Breast epithelium (tissue), 4 donors: ENCODE data around the gene DLX6. TPM values are rescaled to one million over a fixed set of nuclear protein-coding genes. Genes with fewer than 3 reads are reported as not detected.
A peak's percentile ranks its signal among the peaks of the same experiment; 100 is the strongest.

Experiments used
- DNase-seq, 2 donors: peaks; one replicate each; pipeline ENCODE4 v3.0.0-alpha.2; 2019; ENCODE audit warnings: low spot score in 2 of 2
- H3K27ac ChIP-seq, 2 donors: fragments of 200-600 bp; sonication (generic) in 1 of 2; one replicate each; pipeline ENCODE4 v1.5.1; 2016 to 2019; ENCODE audit warnings: mild to moderate bottlenecking in 1 of 2
- H3K27me3 ChIP-seq, 2 donors: fragments of 200-600 bp; sonication (generic) in 1 of 2; one replicate each; pipeline versions ENCODE4 v1.5.1 to v1.6.0; 2017 to 2019; ENCODE audit warnings: control low read depth in 1 of 2, mild to moderate bottlenecking in 1 of 2
- H3K36me3 ChIP-seq: fragments of 200-600 bp; one replicate; pipeline ENCODE4 v1.5.1; 2019
- H3K4me1 ChIP-seq, 2 donors: fragments of 200-600 bp; sonication (generic); one replicate each; pipeline ENCODE4 v1.5.1; 2016 to 2019; ENCODE audit warnings: control low read depth in 1 of 2
- H3K4me3 ChIP-seq, 3 donors: fragments of 200-600 bp; sonication (generic); 1 replicate in 2 of 3; 2 replicates in 1 of 3; pipeline ENCODE4 v1.5.1; 2016 to 2019; ENCODE audit warnings: mild to moderate bottlenecking in 3 of 3, moderate library complexity in 2 of 3
- H3K9me3 ChIP-seq, 2 donors: fragments of 200-600 bp; sonication (generic) in 1 of 2; one replicate each; pipeline ENCODE4 v1.5.1; 2016 to 2019; ENCODE audit warnings: control low read depth in 1 of 2
- CTCF ChIP-seq, 3 donors: fragments of 450-650 bp; IDR thresholded peaks; one replicate each; pipeline ENCODE4 v1.5.1; 2016 to 2017; ENCODE audit warnings: antibody characterized with exemption in 3 of 3, mild to moderate bottlenecking in 3 of 3, moderate library complexity in 3 of 3
- POLR2A ChIP-seq: fragments of 450-650 bp; IDR thresholded peaks from one replicate; pipeline ENCODE4 v1.6.1; 2016; ENCODE audit warnings: antibody characterized with exemption, mild to moderate bottlenecking, moderate library complexity
- POLR2AphosphoS5 ChIP-seq, 3 donors: sonication (generic); formaldehyde crosslinking; IDR thresholded peaks; one replicate each; pipeline ENCODE4 v1.6.1; 2017; ENCODE audit warnings: antibody characterized with exemption in 3 of 3
- intact Hi-C: fragments of 100-400 bp; cut with DNase I; formaldehyde crosslinking; loops from one replicate; pipeline ENCODE4 v1.15.1; 2023; ENCODE audit warnings: low total_unique reads
- total RNA-seq, 3 donors: library from RNA; depleted of rRNA; stranded (reverse); fragments of >200 nt; gene quantifications; one replicate each; pipeline ENCODE4 v1.1.0, GENCODE V29; 2016

Gene DLX6
- total RNA-seq, 3 donors from 2014 or later: under 0.01 TPM; not detected in 2

- TF ChIP-seq CTCF (IDR thresholded peaks at IDR 0.05) (no peak), POLR2A (no peak), POLR2AphosphoS5 (IDR thresholded peaks at IDR 0.05) (no peak)
- no peak overlapping the region for H3K27ac ChIP-seq
- no peaks in the 10 kb centered on the region for H3K9me3 ChIP-seq
- no peak for DNase-seq
- no peaks in the 10 kb centered on the region for H3K4me1 ChIP-seq
- H3K36me3 ChIP-seq: no peaks in the 10 kb centered on the region
- intact Hi-C loops: no loop called here
- H3K4me3 ChIP-seq: no peak overlapping the region
- peaks cover 3 to 100% of the 10 kb centered on the region in 2 donors for H3K27me3 ChIP-seq
These were observed 13.7 kb upstream of the DLX6 start for GRCh38 chr7:96991546-96992191.

- intact Hi-C loops: no loop called here
- Histone ChIP-seq H3K4me1 (no peaks in the 10 kb centered on the region), H3K27me3 (peaks cover 3 to 100% of the 10 kb centered on the region in 2 donors)
These were observed 13.0 kb upstream of the DLX6 start for GRCh38 chr7:96992192-96993005.

GRCh38 chr7:96993094-96993865, 12.1 kb upstream of the DLX6 start:
- DNase-seq: no peak
- no peaks in the 10 kb centered on the region for H3K36me3 ChIP-seq
- H3K4me3 ChIP-seq: no peak overlapping the region
- no peaks in the 10 kb centered on the region for H3K9me3 ChIP-seq
- H3K4me1 ChIP-seq: no peaks in the 10 kb centered on the region
- H3K27me3 ChIP-seq: peaks cover 3 to 100% of the 10 kb centered on the region in 2 donors
- intact Hi-C loops: no loop called here
- no peak overlapping the region for H3K27ac ChIP-seq
- no peak for TF ChIP-seq CTCF (IDR thresholded peaks at IDR 0.05)
- TF ChIP-seq POLR2A: no peak
- no peak for TF ChIP-seq POLR2AphosphoS5 (IDR thresholded peaks at IDR 0.05)

More at GRCh38 chr7:96992192-96993005, 13.0 kb upstream of the DLX6 start:
- Histone ChIP-seq H3K36me3 (no peaks in the 10 kb centered on the region), H3K4me3 (peak overlapping the region in 1 of 3 donors; percentile 16), H3K9me3 (no peaks in the 10 kb centered on the region), H3K27ac (no peak overlapping the region)
- no peak for TF ChIP-seq POLR2AphosphoS5 (IDR thresholded peaks at IDR 0.05)
- TF ChIP-seq POLR2A: no peak
- no peak for TF ChIP-seq CTCF (IDR thresholded peaks at IDR 0.05)
- no peak for DNase-seq

GRCh38 chr7:96993980-96994379, 11.4 kb upstream of the DLX6 start:
- intact Hi-C loops: no loop called here
- Histone ChIP-seq H3K27me3 (peaks cover 3 to 100% of the 10 kb centered on the region in 2 donors), H3K4me3 (no peak overlapping the region)

More at GRCh38 chr7:96993980-96994379, 11.4 kb upstream of the DLX6 start:
- Histone ChIP-seq H3K36me3 (no peaks in the 10 kb centered on the region), H3K27ac (no peak overlapping the region), H3K9me3 (no peaks in the 10 kb centered on the region), H3K4me1 (no peaks in the 10 kb centered on the region)
- TF ChIP-seq CTCF (IDR thresholded peaks at IDR 0.05): no peak
- no peak for TF ChIP-seq POLR2AphosphoS5 (IDR thresholded peaks at IDR 0.05)
- TF ChIP-seq POLR2A: no peak
- no peak for DNase-seq
